Large intestine (tissue), 12 donors: ENCODE data around the gene KIF5A. TPM values are rescaled to one million over a fixed set of nuclear protein-coding genes. Genes with fewer than 3 reads are reported as not detected.
A peak's percentile ranks its signal among the peaks of the same experiment; 100 is the strongest.
"Not testable (repeated sequence)": the region's sequence is repeated elsewhere in the genome, so short reads cannot be mapped to it uniquely, and the experiment has no call there.

ENCODE experiments used
- DNase-seq, 2 donors: peaks; one replicate each; pipeline versions ENCODE4 v3.0.0 to v3.0.0-alpha.2; 2013
- H3K27ac ChIP-seq: one replicate; pipeline ENCODE4 v1.5.1; 2013; ENCODE audit warnings: low read length
- H3K27me3 ChIP-seq: 2 replicates; pipeline ENCODE4 v1.6.1; 2013; ENCODE audit warnings: low read length; ENCODE audit not compliant: control insufficient read depth, insufficient read depth
- H3K36me3 ChIP-seq: 2 replicates; pipeline ENCODE4 v1.6.1; 2013; ENCODE audit warnings: low read length; ENCODE audit not compliant: control insufficient read depth, insufficient read depth
- H3K4me1 ChIP-seq: one replicate; pipeline ENCODE4 v1.6.1; 2013; ENCODE audit warnings: low read length; ENCODE audit not compliant: control insufficient read depth, insufficient read depth
- H3K4me3 ChIP-seq: one replicate; pipeline ENCODE4 v1.5.1; 2013; ENCODE audit warnings: low read length
- H3K9me3 ChIP-seq: one replicate; pipeline ENCODE4 v1.6.1; 2013; ENCODE audit warnings: mild to moderate bottlenecking, low read depth, low read length, moderate library complexity; ENCODE audit not compliant: control insufficient read depth
- WGBS: methylation state at CpG from one replicate; pipeline ENCODE4 v1.1.5; 2013; ENCODE audit warnings: low lambda C conversion rate; ENCODE audit not compliant: insufficient coverage; 5-methylcytosine and 5-hydroxymethylcytosine counted together
- long read RNA-seq, 11 donors: transcript quantifications; one replicate each; lab custom pipeline, GENCODE V29; 2026
- polyA plus RNA-seq: library from polyadenylated mRNA; unstranded; fragments of 120-200 nt; gene quantifications from one replicate; pipeline ENCODE4 v1.2.1, GENCODE V29; 2013

Gene KIF5A
- 12.3 TPM for polyA plus RNA-seq
- long read RNA-seq, donor 1 = 0 reads
- long read RNA-seq, donor 2, full-length matches to known transcripts = 1 of 1 reads
- long read RNA-seq, donor 2, partial matches to known transcripts = 0 of 1 reads
- long read RNA-seq, donor 2, other reads (novel, unspliced or antisense) = 0 of 1 reads
- long read RNA-seq, donor 3 = 0 reads
- long read RNA-seq, donor 4 = 0 reads
- long read RNA-seq, donor 5, partial matches to known transcripts = 26 of 26 reads
- long read RNA-seq, donor 5, other reads (novel, unspliced or antisense) = 0 of 26 reads
- long read RNA-seq, donor 6, partial matches to known transcripts = 35 of 35 reads
- long read RNA-seq, donor 6, other reads (novel, unspliced or antisense) = 0 of 35 reads
- long read RNA-seq, donor 7 = 0 reads
- long read RNA-seq, donor 8, partial matches to known transcripts = 0 of 1 reads
- long read RNA-seq, donor 8, other reads (novel, unspliced or antisense) = 0 of 1 reads
- long read RNA-seq, donor 9 = 0 reads
- long read RNA-seq, donor 10 = 0 reads
- long read RNA-seq, donor 11 = 0 reads

GRCh38 chr12:57549909-57550640 lies at the start of gene KIF5A:
Gene KIF5A (plus strand): TSS chr12:57550044. CDS start chr12:57550272, 228 bp downstream.
- Histone ChIP-seq H3K4me3 (peak within 1 kb of the TSS; percentile 27), H3K9me3 (no peaks in the 10 kb centered on the region), H3K36me3 (no peaks in the 10 kb centered on the region), H3K27me3 (peaks cover 70% of the 10 kb centered on the region), H3K27ac (no peak within 1 kb of the TSS), H3K4me1 (peaks cover 14% of the 10 kb centered on the region)
- no CpG with 5 or more reads among the region's 52 CpGs for WGBS
- no peak for DNase-seq

- Histone ChIP-seq H3K36me3 (peaks cover 57% of the 10 kb centered on the region), H3K4me1 (no peaks in the 10 kb centered on the region), H3K27me3 (no peaks in the 10 kb centered on the region), H3K9me3 (no peaks in the 10 kb centered on the region), H3K27ac (no peak overlapping the region), H3K4me3 (no peak overlapping the region)
- no CpG with 5 or more reads among the region's 11 CpGs for WGBS
- no peak for DNase-seq
Measured at GRCh38 chr12:57500213-57500612, 49.6 kb upstream of the KIF5A start.

- H3K36me3 ChIP-seq = peaks cover 60% of the 10 kb centered on the region
- H3K27me3 ChIP-seq, DNase-seq, H3K27ac ChIP-seq, H3K9me3 ChIP-seq, H3K4me3 ChIP-seq, H3K4me1 ChIP-seq: not testable (repeated sequence)
- WGBS = no CpG with 5 or more reads among the region's 22 CpGs
Measured at GRCh38 chr12:57502311-57502969, 47.4 kb upstream of the KIF5A start.

- not testable (repeated sequence) for DNase-seq, H3K27me3 ChIP-seq, H3K4me1 ChIP-seq, H3K4me3 ChIP-seq, H3K9me3 ChIP-seq, H3K27ac ChIP-seq
- WGBS = no CpG with 5 or more reads among the region's 4 CpGs
- peaks cover 52% of the 10 kb centered on the region for H3K36me3 ChIP-seq
Measured at GRCh38 chr12:57506541-57506940, 43.3 kb upstream of the KIF5A start.

GRCh38 chr12:57507796-57508195 lies 42.0 kb upstream of the KIF5A start:
- not testable (repeated sequence) for DNase-seq
- H3K36me3 ChIP-seq = peaks cover 59% of the 10 kb centered on the region
- no CpG with 5 or more reads among the region's 28 CpGs for WGBS

GRCh38 chr12:57511161-57511560 lies 38.7 kb upstream of the KIF5A start:
- Histone ChIP-seq H3K27ac (no peak overlapping the region), H3K4me3 (no peak overlapping the region), H3K4me1 (no peaks in the 10 kb centered on the region), H3K9me3 (no peaks in the 10 kb centered on the region), H3K27me3 (no peaks in the 10 kb centered on the region), H3K36me3 (peaks cover 68% of the 10 kb centered on the region)
- no peak for DNase-seq
- no CpG with 5 or more reads among the region's 4 CpGs for WGBS

More at GRCh38 chr12:57507796-57508195, 42.0 kb upstream of the KIF5A start:
- H3K27ac ChIP-seq, H3K4me3 ChIP-seq, H3K27me3 ChIP-seq, H3K9me3 ChIP-seq, H3K4me1 ChIP-seq: not testable (repeated sequence)

- Histone ChIP-seq H3K4me1 (no peaks in the 10 kb centered on the region), H3K9me3 (no peaks in the 10 kb centered on the region), H3K27ac (no peak overlapping the region), H3K4me3 (no peak overlapping the region), H3K36me3 (peaks cover 71% of the 10 kb centered on the region), H3K27me3 (no peaks in the 10 kb centered on the region)
- no CpG with 5 or more reads among the region's 7 CpGs for WGBS
- DNase-seq = no peak
Measured at GRCh38 chr12:57511588-57512325, 38.1 kb upstream of the KIF5A start.

GRCh38 chr12:57512665-57513064 lies 37.2 kb upstream of the KIF5A start:
- H3K27ac ChIP-seq = no peak overlapping the region
- no peak overlapping the region for H3K4me3 ChIP-seq
- no peak for DNase-seq
- peaks cover 79% of the 10 kb centered on the region for H3K36me3 ChIP-seq
- WGBS = no CpG with 5 or more reads among the region's 6 CpGs
- H3K4me1 ChIP-seq = no peaks in the 10 kb centered on the region
- H3K27me3 ChIP-seq = no peaks in the 10 kb centered on the region
- no peaks in the 10 kb centered on the region for H3K9me3 ChIP-seq

- no CpG with 5 or more reads among the region's 5 CpGs for WGBS
- no peak overlapping the region for H3K4me3 ChIP-seq
- no peak overlapping the region for H3K27ac ChIP-seq
- H3K9me3 ChIP-seq = no peaks in the 10 kb centered on the region
- no peak for DNase-seq
- peaks cover 5% of the 10 kb centered on the region for H3K4me1 ChIP-seq
- H3K36me3 ChIP-seq = peaks cover 79% of the 10 kb centered on the region
- no peaks in the 10 kb centered on the region for H3K27me3 ChIP-seq
Measured at GRCh38 chr12:57513266-57513665, 36.6 kb upstream of the KIF5A start.

- not testable (repeated sequence) for H3K4me3 ChIP-seq, H3K4me1 ChIP-seq, H3K27me3 ChIP-seq, DNase-seq, H3K9me3 ChIP-seq, H3K27ac ChIP-seq
- WGBS = 100% methylated on average over 2 of the region's 6 CpGs
- peaks cover 79% of the 10 kb centered on the region for H3K36me3 ChIP-seq
Measured at GRCh38 chr12:57513677-57514076, 36.2 kb upstream of the KIF5A start.
